ENCODE data around the gene SLC23A1. TPM values are rescaled to one million over a fixed set of nuclear protein-coding genes. Genes with fewer than 3 reads are reported as not detected.
A peak's percentile ranks its signal among the peaks of the same experiment; 100 is the strongest.
"Not testable (repeated sequence)": the region's sequence is repeated elsewhere in the genome, so short reads cannot be mapped to it uniquely, and the experiment has no call there.

The SLC23A1 gene
- total RNA-seq, 1 experiment from 2014 or later = 0.74 TPM

DNA sequence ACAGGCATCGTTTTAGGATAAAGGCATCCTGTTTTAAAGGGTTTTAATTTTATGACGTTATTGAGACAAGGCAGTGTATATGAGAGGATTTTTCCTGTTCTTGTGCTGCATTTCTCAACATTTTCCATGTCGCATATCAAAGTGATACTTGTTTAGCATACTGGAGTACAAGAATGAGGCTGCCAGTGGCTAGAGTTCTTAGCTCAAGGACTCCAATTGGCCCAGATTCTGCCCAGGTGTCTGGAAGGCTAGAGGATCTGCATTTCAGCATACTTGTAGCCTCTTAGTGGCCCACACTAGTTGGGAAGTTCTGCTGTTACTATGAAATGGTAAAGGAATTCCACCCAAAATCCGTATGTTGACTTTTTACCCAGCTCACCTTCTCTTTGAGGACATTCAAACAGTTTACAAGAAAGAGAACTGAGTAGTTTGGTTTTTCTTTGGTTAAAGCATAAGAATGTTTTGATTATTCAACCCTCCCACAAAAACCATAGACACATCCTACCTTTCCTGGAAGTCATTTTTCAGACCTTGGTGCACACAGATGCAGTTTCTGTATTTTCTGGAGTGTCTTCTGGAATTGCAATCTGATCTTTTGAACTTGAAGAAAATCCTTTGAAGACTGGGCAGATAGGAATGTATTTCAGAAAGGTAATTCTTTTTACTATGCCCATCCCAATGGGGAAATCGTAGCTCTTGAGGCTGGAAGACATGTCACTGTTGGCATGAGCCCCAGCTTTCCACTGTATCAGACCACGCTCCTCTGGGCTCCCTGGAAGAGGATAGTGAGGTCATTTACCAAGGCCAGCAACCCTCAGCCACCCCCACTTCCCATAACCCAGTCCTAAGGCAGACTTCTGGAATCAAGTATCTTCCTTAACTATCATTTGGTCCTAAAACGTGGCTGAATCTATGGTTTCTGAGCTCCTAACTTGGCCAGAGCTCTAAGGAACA lies 11.3 kb downstream of the SLC23A1 start:
- DNase-seq (ENCODE audit: low spot score) = no peak

DNA sequence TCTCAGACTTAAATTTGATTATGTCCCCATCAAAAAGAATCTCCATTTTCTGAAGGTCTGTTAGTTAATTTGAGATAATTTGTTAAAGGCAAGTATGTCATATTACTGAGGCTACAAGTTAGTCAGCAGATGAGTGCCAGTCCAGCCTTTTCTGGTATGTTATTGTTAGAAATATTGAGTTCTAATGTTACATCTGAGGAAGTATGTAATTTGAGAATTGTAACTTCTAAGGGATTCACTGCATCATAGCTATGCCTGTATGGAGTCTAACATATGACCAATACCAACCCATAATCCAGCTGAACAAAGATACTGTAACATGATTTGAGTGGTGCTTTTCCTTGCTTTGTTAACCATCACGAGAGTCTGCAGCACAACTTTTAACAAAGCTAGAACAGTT lies 13.9 kb downstream of the SLC23A1 start:
- DNase-seq (ENCODE audit: low spot score) = no peak

DNA sequence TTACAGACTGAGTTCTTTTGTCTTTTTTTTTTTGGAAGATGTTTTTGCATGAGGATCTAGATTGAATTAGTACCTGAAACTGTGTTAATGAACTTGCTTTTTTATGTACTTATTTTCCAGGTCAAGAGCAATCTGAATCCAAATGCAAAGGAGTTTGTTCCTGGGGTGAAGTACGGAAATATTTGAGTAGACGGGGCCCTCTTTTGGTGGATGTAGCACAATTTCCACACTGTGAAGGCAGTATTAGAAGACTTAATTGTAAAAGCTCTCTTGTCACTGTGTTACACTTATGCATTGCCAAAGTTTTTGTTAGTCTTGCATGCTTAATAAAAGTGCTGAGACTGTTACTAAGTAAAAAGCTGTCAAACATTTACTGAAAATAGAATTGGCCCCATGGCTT lies 14.5 kb downstream of the SLC23A1 start:
- DNase-seq (ENCODE audit: low spot score) = no peak

DNA sequence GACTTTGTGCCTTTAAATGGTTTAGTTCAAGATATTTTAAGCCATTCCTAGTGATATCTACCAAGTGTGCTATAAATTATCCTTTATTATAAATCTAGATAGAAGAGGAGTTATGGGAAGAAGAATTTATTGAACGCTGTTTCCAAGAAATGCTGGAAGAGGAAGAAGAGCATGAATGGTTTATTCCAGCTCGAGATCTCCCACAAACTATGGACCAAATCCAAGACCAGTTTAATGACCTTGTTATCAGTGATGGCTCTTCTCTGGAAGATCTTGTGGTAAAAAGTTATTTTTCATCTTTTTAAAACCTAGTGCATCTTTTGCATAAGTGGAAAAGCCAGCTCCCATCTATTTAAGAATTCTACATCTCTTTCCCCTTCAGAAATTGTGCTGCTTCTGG lies 18.6 kb downstream of the SLC23A1 start:
- no peak for DNase-seq (ENCODE audit: low spot score)

DNA sequence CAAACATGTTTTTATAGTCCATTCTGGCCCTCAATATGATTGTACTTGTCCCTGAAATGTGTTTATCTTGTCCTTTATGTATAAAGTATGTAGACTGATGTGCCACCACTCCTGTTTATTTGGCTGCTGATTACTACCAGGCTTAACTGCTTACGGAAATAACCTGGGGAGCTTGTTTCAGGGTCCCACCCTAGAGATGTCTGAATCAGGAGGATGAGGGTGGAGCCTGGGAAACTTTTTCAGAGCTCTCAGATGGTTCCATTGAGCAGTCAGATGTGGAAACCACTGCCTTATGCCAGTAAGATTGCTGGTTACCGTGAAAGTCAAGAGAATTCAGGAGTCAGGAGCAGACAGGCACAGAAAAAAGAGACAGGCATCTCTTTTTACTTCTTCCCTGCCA lies 19.2 kb downstream of the SLC23A1 start:
- DNase-seq (ENCODE audit: low spot score) = no peak

DNA sequence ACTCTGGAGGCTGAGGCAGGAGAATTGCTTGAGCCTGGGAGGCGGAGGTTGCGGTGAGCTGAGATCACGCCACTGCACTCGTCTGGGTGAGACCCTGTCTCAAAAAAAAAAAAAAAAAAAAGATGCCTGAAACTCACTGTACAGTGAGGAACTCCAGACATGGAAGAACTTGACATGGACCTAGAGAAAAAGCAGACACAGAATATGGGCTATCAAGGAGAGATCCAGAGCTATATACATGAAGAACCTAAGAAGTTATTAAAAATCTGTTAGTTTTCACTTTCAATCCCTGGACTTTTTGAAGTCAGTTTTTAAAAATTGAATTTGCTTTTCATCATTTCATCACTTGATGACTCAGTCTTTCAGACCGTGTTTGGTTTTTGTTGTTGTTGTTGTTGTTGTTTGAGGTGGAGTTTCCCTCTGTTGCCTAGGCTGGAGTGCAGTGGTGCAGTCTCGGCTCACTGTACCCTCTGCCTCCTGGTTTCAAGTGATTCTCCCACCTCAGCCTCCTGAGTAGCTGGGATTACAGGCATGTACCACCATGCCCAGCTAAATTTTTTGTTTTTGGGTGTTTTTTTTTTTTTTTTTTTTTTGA lies 21.2 kb downstream of the SLC23A1 start:
- DNase-seq (ENCODE audit: low spot score) = no peak

DNA sequence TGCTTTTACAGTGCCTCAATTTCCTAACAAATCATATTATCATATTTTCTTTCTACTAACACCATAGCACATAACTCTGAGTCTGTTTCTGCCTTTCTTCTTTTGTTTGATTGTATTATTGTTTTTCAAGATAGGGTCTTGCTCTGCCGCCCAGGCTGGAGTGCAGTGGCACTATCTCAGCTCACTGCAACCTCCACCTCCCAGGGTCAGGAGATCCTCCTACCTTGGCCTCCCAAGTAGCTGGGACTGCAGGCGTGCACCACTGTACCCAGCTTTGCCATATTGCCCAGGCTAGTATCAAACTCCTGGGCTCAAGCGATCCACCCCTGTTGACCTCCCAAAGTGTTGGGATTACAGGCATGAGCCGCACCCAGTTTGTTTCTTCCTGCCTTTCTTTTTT lies 22.7 kb downstream of the SLC23A1 start:
- DNase-seq (ENCODE audit: low spot score) = no peak

DNA sequence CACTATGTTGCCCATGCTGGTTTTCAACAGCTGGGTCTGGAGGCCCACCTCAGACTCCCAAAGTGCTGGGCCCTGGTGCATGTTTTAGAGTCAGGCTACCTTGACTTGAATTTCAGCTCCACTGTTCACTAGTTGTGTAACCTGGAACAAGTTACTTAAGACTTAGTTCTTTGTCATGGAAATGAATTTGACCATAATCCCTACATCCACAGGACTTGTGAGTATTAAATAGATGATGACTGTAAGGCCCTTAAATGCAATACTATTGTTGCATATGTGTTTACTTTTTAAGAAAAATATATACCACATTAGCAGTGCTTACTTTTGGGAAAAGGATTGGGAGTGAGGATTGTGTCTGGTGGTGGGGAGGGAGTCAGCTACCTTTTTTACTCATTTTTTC lies 25.0 kb downstream of the SLC23A1 start:
- no peak for DNase-seq (ENCODE audit: low spot score)

DNA sequence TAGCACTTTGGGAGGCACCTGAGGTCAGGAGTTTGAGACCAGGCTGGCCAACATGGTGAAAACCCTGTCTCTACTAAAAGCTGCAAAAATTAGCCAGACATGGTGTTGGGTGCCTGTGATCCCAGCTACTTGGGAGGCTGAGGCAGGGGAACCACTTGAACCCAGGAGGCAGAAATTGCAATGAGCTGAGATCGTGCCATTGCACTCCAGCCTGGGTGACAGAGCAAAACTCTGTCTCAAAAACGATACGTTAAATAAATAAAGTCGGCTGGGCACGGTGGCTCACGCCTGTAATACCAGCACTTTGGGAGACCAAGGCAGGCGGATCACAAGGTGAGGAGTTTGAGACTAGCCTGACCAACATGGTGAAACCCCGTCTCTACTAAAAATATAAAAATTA lies 27.2 kb downstream of the SLC23A1 start:
- DNase-seq (ENCODE audit: low spot score) = not testable (repeated sequence)

DNA sequence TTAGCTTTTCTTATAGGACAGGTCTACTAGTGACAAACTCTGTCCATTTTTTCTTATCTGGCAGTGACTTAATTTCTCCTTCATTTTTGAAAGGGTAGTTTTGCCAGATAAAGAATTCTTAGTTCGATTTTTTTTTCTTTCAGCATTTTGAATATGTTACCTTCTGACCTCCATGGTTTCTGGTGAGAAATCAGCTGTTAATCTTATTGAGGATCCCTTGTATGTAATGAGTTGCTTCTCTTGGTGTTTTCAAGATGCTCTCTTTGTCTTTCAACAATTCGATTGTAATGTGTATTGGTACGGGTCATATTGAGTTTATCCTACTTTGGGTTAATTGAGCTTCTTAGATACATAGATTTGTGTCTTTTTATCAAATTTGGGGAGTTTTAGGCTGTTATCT lies 28.9 kb downstream of the SLC23A1 start:
- DNase-seq (ENCODE audit: low spot score) = no peak

DNA sequence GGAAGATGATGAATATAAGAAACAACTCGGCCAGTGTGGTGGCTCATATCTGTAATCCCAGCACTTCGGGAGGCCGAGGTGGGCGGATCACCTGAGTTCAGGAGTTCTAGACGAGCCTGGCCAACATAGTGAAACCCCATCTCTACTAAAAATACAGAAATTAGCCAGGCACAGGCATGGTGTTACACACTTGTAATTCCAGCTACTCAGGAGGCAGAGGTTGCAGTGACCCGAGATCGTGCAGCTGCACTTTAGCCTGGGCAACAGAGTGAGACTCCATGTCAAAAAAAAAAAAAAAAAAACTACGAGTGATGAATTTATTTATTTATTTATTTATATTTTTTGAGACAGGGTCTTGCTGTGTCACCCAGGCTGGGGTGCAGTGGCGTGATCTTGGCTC lies 35.2 kb downstream of the SLC23A1 start:
- DNase-seq (ENCODE audit: low spot score) = not testable (repeated sequence)

DNA sequence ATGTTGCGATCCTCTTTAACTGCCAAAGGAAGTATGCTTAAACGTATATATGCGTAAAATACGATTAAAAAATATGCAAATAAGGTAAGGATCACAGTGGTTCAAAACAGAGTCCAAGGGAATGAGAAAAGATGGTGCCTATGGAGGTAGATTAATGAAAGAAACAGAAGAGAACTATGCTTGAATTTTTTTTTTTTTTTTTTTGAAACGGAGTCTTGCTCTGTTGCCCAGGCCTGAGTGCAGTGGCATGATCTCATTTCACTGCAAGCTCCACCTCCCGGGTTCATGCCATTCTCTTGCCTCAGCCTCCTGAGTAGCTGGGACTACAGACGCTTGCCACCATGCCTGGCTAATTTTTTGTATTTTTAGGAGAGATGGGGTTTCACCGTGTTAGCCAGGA lies 37.7 kb downstream of the SLC23A1 start:
- DNase-seq (ENCODE audit: low spot score) = not testable (repeated sequence)

DNA sequence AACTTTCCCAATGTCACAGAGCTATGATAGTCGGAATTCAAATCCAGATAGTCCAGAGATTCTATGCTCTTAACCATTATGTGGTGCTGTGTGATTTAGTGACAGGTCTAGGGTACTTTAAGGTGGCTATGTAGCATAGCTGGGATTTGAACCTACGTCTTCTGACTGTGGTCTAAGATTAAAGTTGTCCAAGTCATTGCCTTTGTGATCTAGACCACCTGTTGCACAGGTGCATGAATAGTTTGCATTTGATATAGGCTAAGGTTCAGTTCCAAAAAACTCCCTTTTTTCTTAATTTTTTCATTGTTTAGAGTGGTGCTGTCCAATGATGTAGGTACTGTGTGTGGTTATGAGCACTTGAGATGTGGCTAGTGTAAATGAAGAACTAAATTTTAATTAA lies 38.9 kb downstream of the SLC23A1 start:
- no peak for DNase-seq (ENCODE audit: low spot score)

DNA sequence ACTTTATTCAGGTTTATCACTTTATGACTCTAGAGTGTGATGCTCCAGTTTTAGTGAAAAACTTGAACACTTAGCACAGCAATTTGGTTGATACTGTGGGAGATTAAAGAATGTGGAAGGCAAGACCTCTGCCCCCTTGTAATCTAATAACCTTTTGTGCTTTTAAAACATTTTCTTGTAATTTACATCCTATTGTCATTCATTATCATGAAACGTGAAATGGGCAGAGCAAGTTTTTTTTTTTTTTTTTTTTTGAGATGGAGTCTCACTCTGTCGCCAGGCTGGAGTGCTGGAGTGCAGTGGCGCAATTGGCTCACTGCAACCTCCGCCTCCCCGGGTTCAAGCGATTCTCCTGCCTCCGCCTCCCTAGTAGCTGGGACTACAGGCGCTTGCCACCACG lies 39.6 kb downstream of the SLC23A1 start:
- no peak for DNase-seq (ENCODE audit: low spot score)

DNA sequence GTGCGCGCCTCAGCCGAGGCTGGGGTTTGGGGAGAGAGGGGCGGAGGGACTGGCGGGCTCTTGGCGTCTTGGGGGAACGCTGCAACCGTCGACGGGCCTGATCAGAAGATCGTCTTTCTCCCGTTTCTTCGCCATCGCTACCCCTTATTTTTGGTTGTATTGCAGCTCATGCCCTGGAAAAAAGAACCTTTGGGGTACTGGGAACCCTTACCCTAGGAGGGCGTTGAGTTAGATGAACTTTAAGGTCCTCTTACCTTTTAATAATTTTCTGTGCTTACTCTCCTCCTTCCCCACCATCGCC lies 40.7 kb downstream of the SLC23A1 start:
- DNase-seq (ENCODE audit: low spot score) = peak; percentile 35

DNA sequence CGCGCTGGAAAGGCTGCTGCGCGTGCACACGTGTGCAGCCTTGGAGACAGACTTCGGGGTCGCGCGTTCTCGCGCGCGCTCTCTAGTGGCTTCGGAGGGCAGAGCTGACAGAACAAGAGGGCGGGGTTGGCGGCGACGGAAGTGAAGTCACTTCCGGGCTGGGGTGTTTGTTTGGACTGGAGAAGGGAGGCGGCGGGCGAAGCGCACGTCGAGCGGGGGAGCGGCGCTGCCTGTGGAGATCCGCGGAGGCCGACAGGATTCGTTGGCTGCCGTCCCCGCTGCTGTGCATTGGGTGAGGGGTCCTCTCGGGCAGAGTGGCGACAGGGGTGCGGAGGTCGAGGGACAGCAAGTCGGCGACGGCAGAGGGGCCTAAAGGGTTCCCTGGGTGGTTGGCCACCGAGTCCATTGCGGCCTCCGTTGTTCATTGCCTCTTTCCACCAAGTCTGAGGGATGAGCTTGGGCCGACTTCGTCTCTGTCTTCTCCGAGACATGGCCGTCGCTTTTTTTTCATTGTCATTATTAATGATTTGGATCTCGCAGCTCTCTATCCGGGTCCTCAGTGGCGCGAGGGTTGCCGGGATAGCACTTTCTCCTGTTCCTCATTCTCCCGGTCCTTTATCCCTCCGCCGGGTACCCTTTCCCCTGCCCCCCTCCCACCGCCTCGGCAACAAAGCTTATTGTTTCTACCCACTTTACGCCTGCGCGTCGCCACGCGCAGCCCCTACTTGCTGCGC lies 41.2 kb downstream of the SLC23A1 start, which contains the start of gene PAIP2:
Gene PAIP2, plus strand, starts transcription at position 166 of the 734 bp plus-strand sequence. CDS start 21,931 bp downstream, outside the sequence.
- DNase-seq (ENCODE audit: low spot score) = peak; percentile 97

DNA sequence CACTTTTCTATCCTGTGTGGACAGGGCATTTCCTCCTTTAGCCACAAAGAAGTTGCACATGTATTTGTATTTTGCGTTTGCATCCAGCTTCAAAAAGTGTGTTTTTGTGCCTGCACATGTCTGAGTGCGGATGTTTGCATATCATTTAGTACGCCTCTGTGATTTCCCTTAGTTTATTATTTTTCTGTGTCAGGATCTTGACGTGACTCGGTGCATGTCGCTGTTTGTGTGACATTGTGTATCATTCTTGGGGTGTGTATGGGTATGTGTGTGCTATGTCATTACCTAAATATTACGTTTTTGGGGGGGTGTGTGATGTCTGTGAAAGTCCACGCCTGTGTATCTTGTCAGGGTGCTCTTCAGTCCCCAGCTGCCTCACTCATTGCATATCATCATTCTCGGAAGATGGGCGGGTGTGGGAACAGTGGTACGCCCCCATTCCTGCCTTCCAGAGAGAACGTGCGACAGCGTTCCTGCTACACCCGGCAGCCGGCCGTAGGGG lies 41.9 kb downstream of the SLC23A1 start:
- DNase-seq (ENCODE audit: low spot score) = no peak

DNA sequence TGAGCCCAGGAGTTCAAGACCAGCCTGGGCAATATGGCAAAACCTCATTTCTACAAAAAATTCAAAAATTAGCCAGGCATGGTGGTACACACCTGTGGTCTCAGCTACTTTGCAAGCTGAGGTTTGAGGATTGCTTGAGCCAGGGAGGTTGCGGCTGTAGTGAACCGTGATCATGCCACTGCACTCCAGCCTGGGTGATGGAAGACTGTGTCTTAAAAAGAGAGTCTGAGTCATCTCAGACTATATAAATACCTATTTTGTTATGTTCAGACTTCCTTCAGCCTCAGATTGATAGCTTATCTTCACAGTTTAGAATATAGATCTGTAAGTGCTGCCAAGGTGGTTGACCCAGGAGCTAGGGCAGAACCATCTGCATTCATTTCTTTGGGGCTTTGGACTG lies 43.0 kb downstream of the SLC23A1 start:
- DNase-seq (ENCODE audit: low spot score) = no peak

DNA sequence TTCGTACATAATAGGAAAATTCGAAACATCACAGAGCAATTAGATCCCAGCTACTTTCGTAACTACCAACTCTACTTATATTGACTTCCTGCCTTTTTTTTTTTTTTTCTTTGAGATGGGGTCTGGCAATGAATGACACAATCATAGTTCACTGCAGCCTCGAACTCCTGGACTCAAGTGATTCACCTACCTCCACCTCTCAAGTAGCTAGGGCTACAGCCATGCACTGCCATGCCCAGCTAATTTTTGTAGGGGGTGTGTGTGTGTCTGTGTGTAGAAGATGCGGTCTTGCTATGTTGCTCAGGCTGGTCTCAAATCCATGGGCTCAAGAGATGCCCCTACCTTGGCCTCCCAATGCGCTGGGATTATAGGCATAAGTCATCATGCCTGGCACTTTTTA lies 47.3 kb downstream of the SLC23A1 start:
- DNase-seq (ENCODE audit: low spot score) = no peak
